ENCODE measurements around the gene BBS2.

BBS2 gene

GRCh38 chr16:56520251-56520577 is 390 bp upstream of the BBS2 start:
- no peak for DNase-seq (ENCODE audit: low read depth)
- H3K4me3 ChIP-seq (ENCODE audit: low read depth, low read length): peak overlapping the region; percentile 79
- no peak for TF ChIP-seq CTCF (IDR thresholded peaks at IDR 0.05; ENCODE audit: control insufficient read depth, extremely low read depth, insufficient read depth)

GRCh38 chr16:56518425-56518824 is 1.4 kb downstream of the BBS2 start:
- no peak overlapping the region for H3K4me3 ChIP-seq (ENCODE audit: low read depth, low read length)
- no peak for DNase-seq (ENCODE audit: low read depth)
- TF ChIP-seq CTCF (IDR thresholded peaks at IDR 0.05; ENCODE audit: control insufficient read depth, extremely low read depth, insufficient read depth): no peak

GRCh38 chr16:56517206-56517605 is 2.6 kb downstream of the BBS2 start:
- TF ChIP-seq CTCF (IDR thresholded peaks at IDR 0.05; ENCODE audit: control insufficient read depth, extremely low read depth, insufficient read depth): no peak
- no peak overlapping the region for H3K4me3 ChIP-seq (ENCODE audit: low read depth, low read length)
- no peak for DNase-seq (ENCODE audit: low read depth)

- no peak overlapping the region for H3K4me3 ChIP-seq (ENCODE audit: low read depth, low read length)
- no peak for TF ChIP-seq CTCF (IDR thresholded peaks at IDR 0.05; ENCODE audit: control insufficient read depth, extremely low read depth, insufficient read depth)
- DNase-seq (ENCODE audit: low read depth): no peak
Observed at GRCh38 chr16:56515665-56516064, 4.2 kb downstream of the BBS2 start.

GRCh38 chr16:56514845-56515244 is 5.0 kb downstream of the BBS2 start:
- H3K4me3 ChIP-seq (ENCODE audit: low read depth, low read length): no peak overlapping the region
- DNase-seq (ENCODE audit: low read depth): no peak
- TF ChIP-seq CTCF (IDR thresholded peaks at IDR 0.05; ENCODE audit: control insufficient read depth, extremely low read depth, insufficient read depth): no peak

GRCh38 chr16:56513972-56514371 is 5.9 kb downstream of the BBS2 start:
- TF ChIP-seq CTCF (IDR thresholded peaks at IDR 0.05; ENCODE audit: control insufficient read depth, extremely low read depth, insufficient read depth): peak; percentile 71
- H3K4me3 ChIP-seq (ENCODE audit: low read depth, low read length): no peak overlapping the region
- DNase-seq (ENCODE audit: low read depth): peak; percentile 85

GRCh38 chr16:56513091-56513490 is 6.7 kb downstream of the BBS2 start:
- no peak overlapping the region for H3K4me3 ChIP-seq (ENCODE audit: low read depth, low read length)
- no peak for TF ChIP-seq CTCF (IDR thresholded peaks at IDR 0.05; ENCODE audit: control insufficient read depth, extremely low read depth, insufficient read depth)
- DNase-seq (ENCODE audit: low read depth): no peak

Measured in LNCaP clone FGC (cell line).